Measurements from ENCODE around the gene KYAT1. TPM values are rescaled to one million over a fixed set of nuclear protein-coding genes. Genes with fewer than 3 reads are reported as not detected.

KYAT1 gene
- total RNA-seq, 2 donors from 2014 or later, result 5.4 to 14.2 TPM

DNA sequence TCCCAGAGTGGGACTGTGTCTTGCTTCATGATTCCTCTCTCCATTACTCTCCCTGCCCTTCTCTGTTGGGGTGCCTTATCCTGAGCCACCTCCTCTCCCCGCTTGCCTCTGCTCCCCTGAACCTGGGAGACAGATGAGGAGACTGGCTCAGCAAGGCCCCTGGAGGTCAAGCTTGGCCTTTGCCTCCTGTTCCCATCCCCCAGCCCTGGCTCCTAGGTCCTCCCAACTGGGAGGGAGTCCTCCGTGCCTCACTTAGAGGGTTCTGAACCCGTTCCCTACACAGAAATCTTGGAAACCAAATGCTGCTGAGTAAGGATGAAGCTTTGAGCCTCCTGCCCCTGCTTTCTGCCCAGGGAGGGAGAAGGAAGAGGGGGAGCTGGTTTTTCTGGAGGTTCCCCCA lies 73.2 kb downstream of the KYAT1 start:
- Histone ChIP-seq H3K27ac (no peak overlapping the region), H3K27me3 (replicated peaks; ENCODE audit: insufficient read depth) (no peaks in the 10 kb centered on the region), H3K36me3 (peaks cover 41% of the 10 kb centered on the region), H3K4me1 (ENCODE audit: control insufficient read depth in 1 of 2, low read depth in 2 of 2) (no peaks in the 10 kb centered on the region), H3K4me3 (no peak overlapping the region), H3K9me3 (no peaks in the 10 kb centered on the region)
- ATAC-seq (ENCODE audit: insufficient number of reproducible peaks, low FRiP score, low read depth) (no peak), DNase-seq (ENCODE audit: low spot score) (no peak)
- TF ChIP-seq, protein P1, sequence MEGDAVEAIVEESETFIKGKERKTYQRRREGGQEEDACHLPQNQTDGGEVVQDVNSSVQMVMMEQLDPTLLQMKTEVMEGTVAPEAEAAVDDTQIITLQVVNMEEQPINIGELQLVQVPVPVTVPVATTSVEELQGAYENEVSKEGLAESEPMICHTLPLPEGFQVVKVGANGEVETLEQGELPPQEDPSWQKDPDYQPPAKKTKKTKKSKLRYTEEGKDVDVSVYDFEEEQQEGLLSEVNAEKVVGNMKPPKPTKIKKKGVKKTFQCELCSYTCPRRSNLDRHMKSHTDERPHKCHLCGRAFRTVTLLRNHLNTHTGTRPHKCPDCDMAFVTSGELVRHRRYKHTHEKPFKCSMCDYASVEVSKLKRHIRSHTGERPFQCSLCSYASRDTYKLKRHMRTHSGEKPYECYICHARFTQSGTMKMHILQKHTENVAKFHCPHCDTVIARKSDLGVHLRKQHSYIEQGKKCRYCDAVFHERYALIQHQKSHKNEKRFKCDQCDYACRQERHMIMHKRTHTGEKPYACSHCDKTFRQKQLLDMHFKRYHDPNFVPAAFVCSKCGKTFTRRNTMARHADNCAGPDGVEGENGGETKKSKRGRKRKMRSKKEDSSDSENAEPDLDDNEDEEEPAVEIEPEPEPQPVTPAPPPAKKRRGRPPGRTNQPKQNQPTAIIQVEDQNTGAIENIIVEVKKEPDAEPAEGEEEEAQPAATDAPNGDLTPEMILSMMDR (IDR thresholded peaks at IDR 0.05), result no peak

DNA sequence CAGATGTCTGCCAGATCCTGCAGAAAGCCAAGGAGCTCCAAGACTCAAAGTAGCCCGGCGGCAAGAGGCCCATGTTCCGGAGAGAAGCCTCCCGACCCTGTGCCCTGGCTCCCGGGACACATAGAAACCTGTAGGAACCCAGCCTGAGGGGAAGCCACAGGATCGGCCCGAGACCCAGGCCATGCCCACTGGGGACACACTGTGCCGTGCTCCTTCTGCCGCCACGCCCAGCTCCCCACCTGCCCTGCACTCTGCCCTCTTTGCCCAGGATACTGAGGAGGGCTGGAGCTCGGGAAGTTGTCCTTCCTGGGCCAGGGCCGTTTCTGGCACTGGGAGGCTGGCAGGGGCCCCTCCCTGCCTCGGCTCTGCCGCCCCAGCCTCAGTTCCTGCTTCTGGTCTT lies 73.9 kb downstream of the KYAT1 start:
- Histone ChIP-seq H3K27me3 (replicated peaks; ENCODE audit: insufficient read depth) (no peaks in the 10 kb centered on the region), H3K4me1 (ENCODE audit: control insufficient read depth in 1 of 2, low read depth in 2 of 2) (no peaks in the 10 kb centered on the region), H3K27ac (no peak overlapping the region), H3K4me3 (no peak overlapping the region), H3K36me3 (peaks cover 48% of the 10 kb centered on the region), H3K9me3 (no peaks in the 10 kb centered on the region)
- TF ChIP-seq, protein P1 (IDR thresholded peaks at IDR 0.05), result no peak
- ATAC-seq (ENCODE audit: insufficient number of reproducible peaks, low FRiP score, low read depth) (no peak), DNase-seq (ENCODE audit: low spot score) (no peak)

DNA sequence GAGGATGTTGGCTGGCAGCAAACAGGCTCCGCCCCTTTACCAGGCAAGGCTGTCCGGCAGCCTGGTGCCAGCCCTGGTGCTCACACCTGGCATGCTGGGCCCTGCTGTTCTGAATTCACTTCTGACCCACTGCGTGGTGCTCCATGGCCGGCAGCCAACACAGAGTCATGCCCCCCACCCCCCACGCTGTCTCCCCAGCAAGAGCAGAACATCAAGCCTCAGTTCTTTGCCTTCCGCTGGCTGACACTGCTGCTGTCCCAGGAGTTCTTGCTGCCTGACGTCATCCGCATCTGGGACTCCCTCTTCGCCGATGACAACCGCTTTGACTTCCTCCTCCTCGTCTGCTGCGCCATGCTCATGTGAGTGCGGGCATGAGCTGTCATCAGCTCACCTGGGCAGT lies 76.1 kb downstream of the KYAT1 start:
- Histone ChIP-seq H3K27ac (no peak overlapping the region), H3K27me3 (replicated peaks; ENCODE audit: insufficient read depth) (no peaks in the 10 kb centered on the region), H3K9me3 (no peaks in the 10 kb centered on the region), H3K4me1 (ENCODE audit: control insufficient read depth in 1 of 2, low read depth in 2 of 2) (no peaks in the 10 kb centered on the region), H3K4me3 (no peak overlapping the region), H3K36me3 (peaks cover 67% of the 10 kb centered on the region)
- TF ChIP-seq, protein P1 (IDR thresholded peaks at IDR 0.05), result no peak
- ATAC-seq (ENCODE audit: insufficient number of reproducible peaks, low FRiP score, low read depth) (no peak), DNase-seq (ENCODE audit: low spot score) (no peak)

DNA sequence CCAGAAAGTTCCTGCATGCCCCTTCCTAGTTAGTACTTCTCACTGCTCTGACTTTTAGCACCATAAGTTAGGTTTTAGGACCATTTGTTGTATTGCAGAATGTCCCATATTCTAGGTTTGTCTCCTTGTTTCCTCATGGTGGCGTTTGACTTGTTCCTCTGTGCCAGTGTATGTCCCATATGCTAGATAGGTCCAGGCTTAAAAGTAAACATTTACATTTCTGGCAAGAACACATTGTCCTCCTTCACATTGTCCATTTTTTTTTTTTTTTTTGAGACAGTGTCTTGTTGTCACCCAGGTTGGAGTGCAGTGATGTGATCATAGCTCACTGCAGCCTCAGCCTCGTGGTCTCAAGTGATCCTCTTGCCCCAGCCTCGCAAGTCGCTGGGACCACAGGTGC lies 79.3 kb downstream of the KYAT1 start:
- no peak for DNase-seq (ENCODE audit: low spot score)
- Histone ChIP-seq H3K36me3 (peaks cover 79% of the 10 kb centered on the region), H3K4me1 (ENCODE audit: control insufficient read depth in 1 of 2, low read depth in 2 of 2) (no peaks in the 10 kb centered on the region), H3K27ac (no peak overlapping the region), H3K4me3 (no peak overlapping the region), H3K9me3 (no peaks in the 10 kb centered on the region), H3K27me3 (replicated peaks; ENCODE audit: insufficient read depth) (no peaks in the 10 kb centered on the region)
- TF ChIP-seq, protein P1 (IDR thresholded peaks at IDR 0.05), result no peak
- ATAC-seq (ENCODE audit: insufficient number of reproducible peaks, low FRiP score, low read depth), result no peak

DNA sequence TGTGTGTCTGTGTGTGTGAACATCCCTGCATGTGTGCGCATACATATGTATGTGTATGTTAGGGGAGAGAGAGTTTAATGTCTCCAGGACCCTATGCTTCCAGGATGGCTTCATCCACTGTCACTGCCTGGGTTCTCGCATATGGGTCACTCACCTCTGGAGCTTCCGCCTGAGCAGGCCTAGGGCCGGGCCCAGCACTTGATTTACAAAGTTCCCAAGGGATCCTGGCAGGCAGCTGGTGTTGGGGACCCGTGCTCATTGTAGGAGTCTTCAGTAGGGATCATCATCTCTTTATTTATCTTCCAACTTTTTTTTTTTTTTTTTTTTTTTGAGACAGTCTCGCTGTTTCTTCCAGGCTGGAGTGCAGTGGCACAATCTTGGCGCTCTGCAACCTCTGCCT lies 81.7 kb downstream of the KYAT1 start:
- H3K4me1 ChIP-seq (ENCODE audit: control insufficient read depth in 1 of 2, low read depth in 2 of 2), result no peaks in the 10 kb centered on the region
- H3K9me3 ChIP-seq, result no peaks in the 10 kb centered on the region
- no peak overlapping the region for H3K4me3 ChIP-seq
- H3K27me3 ChIP-seq (replicated peaks; ENCODE audit: insufficient read depth), result no peaks in the 10 kb centered on the region
- H3K36me3 ChIP-seq, result peaks cover 68% of the 10 kb centered on the region
- DNase-seq (ENCODE audit: low spot score) (no peak), ATAC-seq (ENCODE audit: insufficient number of reproducible peaks, low FRiP score, low read depth) (no peak)
- no peak overlapping the region for H3K27ac ChIP-seq
- TF ChIP-seq, protein P1 (IDR thresholded peaks at IDR 0.05), result no peak

Measured in thoracic aorta (tissue), 2 donors.